ENCODE data around the gene BIRC3.

BIRC3 gene

DNA sequence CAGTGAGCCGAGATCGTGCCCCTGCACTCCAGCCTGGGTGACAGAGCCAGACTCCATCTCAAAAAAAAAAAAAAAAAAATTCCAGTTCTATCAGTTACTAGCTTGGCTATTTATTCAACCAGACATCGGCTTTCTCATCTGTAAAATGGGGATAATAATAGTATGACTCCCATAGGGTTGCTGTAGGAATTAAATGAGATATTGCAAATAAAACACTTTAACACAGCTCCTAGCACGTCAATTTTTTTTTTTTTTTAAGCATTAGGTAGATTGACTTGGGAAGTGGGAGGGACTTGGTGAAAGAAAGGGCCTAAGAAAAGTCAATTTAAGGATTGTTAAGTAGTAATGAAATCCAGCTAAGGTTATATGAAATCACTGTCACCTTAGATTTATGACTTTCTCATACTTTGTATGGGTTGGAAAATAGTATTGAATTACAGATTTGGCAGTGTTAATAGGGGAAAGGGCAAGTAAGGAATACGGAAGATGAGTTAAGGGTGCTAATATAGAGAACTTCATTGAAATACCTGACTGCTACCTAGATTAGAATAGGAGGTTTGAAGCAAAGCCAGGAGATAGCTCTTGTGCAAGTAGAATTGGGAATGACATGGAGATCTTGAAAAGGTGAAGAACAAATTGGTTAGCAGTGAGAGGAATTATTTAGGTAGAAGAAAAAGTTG is 58.6 kb downstream of the BIRC3 start:
- no peak for DNase-seq (ENCODE audit: low spot score)

DNA sequence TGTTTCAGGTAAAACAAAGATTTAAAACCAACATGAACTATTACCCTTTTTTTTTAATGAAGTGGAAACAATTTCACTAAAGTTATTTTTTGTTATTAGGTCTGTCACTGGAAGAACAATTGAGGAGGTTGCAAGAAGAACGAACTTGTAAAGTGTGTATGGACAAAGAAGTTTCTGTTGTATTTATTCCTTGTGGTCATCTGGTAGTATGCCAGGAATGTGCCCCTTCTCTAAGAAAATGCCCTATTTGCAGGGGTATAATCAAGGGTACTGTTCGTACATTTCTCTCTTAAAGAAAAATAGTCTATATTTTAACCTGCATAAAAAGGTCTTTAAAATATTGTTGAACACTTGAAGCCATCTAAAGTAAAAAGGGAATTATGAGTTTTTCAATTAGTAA is 60.6 kb downstream of the BIRC3 start:
- DNase-seq (ENCODE audit: low spot score), result no peak

DNA sequence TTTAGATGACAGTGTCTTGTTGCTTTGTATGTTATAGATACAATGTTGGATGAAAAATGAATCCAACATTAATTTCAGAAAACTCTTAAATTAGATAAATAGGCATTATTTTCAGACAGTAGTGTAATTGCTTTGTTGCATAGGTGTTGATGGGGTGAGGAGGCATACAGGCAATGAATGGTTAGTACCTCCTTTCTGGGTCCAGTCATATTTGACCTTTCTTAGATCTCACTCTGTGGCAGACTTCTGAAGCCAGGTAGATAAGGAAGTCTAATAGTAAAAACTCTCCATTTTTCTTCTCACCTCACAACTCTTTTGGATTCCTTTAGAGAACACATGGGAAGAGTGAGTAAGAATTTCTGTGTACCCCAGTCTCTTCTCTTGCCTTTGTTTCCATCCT is 61.5 kb downstream of the BIRC3 start:
- no peak for DNase-seq (ENCODE audit: low spot score)

DNA sequence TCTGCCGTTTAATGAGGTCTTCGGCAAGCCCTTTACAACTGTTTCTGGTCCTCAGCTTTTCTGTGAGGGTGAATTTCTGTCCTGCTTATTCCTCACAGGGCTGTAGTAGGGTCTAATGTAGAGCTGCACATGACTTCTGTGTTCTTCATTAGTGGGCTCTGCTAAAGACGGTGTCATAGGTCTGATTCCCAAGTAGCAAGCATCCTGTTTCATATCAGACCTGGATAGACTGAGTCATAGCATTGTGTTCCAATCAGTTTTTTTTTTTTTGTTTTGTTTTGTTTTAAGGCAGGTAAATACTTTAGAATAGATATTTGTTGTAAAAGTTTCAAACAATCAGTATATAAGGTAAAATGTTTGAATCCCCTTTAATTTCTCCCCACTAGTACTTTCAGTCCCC is 65.1 kb downstream of the BIRC3 start:
- no peak for DNase-seq (ENCODE audit: low spot score)

DNA sequence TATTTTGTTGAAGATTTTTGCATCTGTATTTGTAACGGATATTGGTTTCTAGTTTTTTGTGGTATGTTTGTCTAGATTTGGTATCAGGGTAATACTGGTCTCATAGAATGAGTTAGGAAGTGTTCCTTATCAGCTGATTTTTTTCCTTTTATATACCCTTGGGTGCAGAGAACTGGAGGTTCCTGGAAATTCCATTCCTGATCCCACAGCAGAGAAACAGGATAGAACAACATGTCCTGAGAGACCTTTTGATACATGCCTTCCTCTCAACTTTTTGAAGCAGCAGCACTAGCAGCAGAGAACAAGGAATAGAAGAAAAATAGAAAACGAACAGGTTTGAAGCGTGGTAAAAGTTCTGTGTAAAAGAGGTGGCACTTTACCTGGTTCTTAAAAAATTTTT is 66.6 kb downstream of the BIRC3 start:
- DNase-seq (ENCODE audit: low spot score), result no peak

DNA sequence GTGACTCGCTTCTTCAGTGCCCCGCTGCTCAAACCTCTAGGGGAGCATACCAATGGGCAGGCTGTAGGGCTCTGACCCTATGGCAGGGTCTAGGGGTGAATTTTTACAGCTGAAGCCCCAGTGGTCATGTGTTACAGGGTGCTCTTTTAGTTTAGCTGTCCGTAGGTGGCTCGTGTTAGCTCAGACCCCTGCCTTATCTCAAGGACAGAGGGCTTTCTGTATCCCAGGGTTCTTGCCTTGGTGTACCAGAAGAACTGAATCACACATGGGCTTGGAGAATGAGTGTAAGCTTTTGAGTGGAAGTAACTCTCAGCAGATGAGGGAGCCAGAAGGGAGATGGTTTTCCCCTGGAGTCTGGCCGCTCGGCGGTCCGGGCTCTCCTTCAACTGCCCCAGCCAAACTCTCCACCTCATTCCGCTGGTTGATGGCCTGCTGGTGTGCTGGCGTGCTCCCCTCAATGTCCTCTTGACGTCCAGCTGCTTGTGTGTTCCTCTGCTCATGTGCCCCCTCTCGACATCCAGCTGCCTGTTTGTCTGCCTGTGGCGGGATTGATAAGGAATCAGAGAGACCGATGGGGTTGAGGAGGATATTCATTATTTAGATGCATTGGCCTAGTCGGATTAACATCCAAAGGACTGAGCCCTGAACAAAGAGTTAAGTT is 67.3 kb downstream of the BIRC3 start:
- no peak for DNase-seq (ENCODE audit: low spot score)

DNA sequence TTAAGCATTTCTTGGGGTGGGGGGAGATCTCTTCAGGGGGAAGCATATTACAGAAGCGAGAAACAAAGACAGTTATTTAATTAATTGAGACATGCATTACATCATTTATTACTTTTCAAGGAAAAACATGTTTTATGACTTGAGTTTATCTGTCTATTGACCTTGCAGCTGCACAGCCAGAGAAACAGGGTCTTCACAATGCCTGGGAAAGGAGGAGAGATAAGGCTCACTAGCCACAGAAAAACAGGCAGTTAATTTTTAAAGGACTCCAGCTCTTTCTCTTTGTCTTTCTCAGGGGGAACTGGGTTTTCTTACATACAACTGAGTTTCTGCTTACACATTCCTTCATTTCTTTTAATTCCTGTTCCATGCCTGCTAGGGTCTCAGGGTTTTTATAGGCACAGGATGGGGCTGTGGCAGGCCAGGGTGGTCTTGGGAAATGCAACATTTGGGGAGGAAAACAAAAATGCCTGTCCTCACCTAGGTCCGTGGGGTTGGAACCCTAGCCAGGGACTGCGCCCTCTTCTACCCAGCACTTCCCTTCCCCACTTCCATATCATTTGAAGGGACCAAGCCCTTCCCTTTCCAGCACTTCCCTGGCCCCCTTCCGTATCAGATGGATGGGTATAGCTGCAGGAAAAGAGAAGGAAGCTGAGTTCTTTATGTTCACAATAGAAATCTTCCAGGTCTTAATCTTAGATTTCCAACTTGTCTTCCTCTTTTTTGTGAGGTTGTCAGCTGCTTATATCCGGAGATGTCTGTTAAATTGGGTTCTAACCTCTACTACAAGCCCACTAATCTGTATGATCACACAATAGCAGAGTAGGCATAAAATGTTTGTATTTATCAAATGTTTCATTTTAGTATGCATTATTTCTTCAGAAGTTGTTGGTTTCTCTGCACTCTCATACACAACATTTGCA is 68.1 kb downstream of the BIRC3 start:
- DNase-seq (ENCODE audit: low spot score), result no peak

DNA sequence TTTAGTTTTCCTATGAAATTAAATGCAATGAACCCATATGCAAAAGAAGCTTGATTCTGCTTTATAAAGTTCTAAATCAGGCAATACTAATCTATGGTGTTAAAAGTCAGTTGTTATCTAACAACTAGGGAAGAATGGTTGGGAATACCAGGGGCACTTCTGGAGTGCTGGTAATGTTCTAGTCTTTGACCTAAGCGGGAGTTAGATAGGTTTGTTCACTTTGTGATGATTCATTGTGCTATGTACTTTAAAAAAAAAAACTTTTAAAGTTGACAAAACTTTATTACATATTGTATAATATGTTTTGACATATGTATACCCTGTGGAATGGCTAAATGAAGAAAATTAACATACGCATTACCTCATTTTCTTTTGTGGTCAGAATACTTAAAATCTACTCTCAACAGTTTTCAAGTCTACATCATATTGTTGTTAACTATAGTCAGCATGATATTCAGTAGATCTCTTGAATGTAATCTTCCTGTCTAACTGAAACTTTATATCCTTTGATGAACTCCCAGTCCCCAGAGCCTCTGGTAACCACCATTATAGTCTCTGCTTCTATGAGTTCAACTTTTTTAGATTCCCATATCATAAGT is 69.0 kb downstream of the BIRC3 start:
- DNase-seq (ENCODE audit: low spot score), result no peak

DNA sequence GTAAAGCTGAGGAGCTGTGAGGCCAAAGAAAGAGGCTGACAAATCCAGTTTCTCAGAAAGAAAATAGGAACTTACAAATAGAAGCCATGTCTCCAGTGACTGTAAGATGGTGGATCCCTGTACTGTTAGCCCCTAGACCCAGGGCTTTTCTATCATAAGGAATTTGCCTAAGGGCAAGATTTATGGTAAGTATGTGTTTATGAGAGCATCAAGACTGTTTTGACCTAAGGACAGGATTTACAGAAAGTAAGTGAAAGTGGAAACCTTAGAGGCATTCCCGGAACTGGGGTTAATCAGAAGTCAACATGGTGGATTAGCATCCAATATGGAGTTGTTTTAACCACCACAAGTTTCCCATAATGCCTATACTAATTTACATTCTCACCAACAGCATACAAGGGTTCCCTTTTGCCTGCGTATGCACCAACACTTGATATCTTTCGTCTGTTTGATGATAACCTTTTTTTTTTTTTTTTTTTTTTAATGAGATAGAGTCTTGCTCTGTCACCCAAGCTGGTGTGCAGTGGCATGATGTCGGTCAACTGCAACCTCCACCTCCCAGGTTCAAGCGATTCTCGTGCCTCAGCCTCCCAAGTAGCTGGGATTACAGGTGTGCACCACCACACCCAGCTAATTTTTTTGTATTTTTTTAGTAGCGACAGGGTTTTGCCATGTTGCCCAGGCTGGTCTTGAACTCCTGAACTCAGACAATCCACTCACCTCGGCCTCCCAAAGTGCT is 69.9 kb downstream of the BIRC3 start:
- DNase-seq (ENCODE audit: low spot score), result no peak
